ENCODE measurements around the gene SLC2A10.
A peak's percentile ranks its signal among the peaks of the same experiment; 100 is the strongest.

Gene SLC2A10

GRCh38 chr20:46709055-46709458 lies 392 bp upstream of the SLC2A10 start (continued):
- TF ChIP-seq BCL6B (tag by site-specific recombination; IDR thresholded peaks at IDR 0.05) = no peak
- no peak for TF ChIP-seq ZNF211 (tag by site-specific recombination; IDR thresholded peaks at IDR 0.05; ENCODE audit: low read depth)
- TF ChIP-seq ZNF19 (tag by site-specific recombination; IDR thresholded peaks at IDR 0.05; ENCODE audit: low read depth) = no peak
- TF ChIP-seq ZNF221 (tag by site-specific recombination; IDR thresholded peaks at IDR 0.05; ENCODE audit: borderline replicate concordance) = no peak
- no peak for TF ChIP-seq KLF16 (tag by site-specific recombination; IDR thresholded peaks at IDR 0.05)
- no peak for TF ChIP-seq ZNF157 (tag by site-specific recombination; IDR thresholded peaks at IDR 0.05)

DNA sequence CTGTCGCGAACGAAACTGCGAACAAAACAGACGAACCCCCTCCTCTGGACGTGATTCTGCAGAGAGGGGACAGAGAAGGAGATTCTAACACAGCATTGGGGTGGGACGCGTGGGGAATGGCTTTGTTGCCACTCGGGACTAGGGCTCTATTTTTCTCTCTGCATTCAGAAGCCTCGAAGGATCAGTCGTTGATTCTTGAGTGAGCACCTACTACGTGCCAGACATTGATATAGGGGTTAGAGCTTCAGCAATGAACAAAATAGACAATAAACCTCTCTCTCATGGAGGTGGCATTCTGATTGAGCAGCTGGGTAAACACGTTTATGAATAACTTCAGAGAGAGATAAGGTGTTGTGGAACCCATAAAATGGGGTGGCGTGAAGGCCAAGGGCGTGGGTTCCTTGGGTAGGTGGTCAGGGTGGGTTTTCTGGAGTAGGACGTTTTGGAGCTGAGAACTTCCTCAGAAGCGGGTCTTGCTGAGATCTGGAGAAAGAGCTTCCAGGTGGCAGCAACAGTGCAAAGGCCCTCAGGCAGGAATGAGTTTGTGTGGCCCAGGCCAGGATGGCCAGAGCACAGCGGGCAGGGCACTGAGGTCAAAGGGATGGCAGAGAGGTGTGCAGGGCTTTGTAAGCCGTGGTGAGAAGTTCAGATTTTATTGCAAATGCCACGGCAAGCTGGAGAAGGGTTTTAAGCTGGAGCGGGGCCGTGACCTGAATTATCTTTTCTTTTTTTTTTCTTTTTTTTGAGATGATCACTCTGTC lies 884 bp downstream of the SLC2A10 start:
- Histone ChIP-seq H3K36me3 (ENCODE audit: control insufficient read depth in 2 of 2, insufficient read depth in 1 of 2, low read length in 2 of 2) (no peaks in the 10 kb centered on the region), H3K4me3 (ENCODE audit: low read depth, low read length) (peak overlapping the region; percentile 52), H3K27ac (ENCODE audit: extremely low read depth, low read depth, low read length) (peak overlapping the region; percentile 36; the same call in 1 of the 2 replicates), H3K4me1 (ENCODE audit: control insufficient read depth, insufficient read depth, low read length) (no peaks in the 10 kb centered on the region), H3K9me3 (ENCODE audit: control insufficient read depth, insufficient read depth, low read depth, low read length) (no peaks in the 10 kb centered on the region)
- ChIA-PET POLR2A (no interaction called here), CTCF (interaction anchor here (0.6 to 1.1 kb wide), 2 partner anchors 8 to 14 kb away, joined by 4 to 7 read pairs; no protein-coding TSS in a partner anchor)
- TF ChIP-seq ZNF664 (tag by site-specific recombination; IDR thresholded peaks at IDR 0.05) = peak; percentile 62; the same call in 1 of the 2 replicates
- TF ChIP-seq ZNF596 (tag by site-specific recombination; IDR thresholded peaks at IDR 0.05) = no peak
- peak; percentile 48 for TF ChIP-seq ZNF623 (tag by site-specific recombination; IDR thresholded peaks at IDR 0.05)
- no peak for TF ChIP-seq ZNF341 (tag by site-specific recombination; IDR thresholded peaks at IDR 0.05; ENCODE audit: low read depth)

- H3K4me3 ChIP-seq (ENCODE audit: low read depth, low read length) = no peak overlapping the region
- no peaks in the 10 kb centered on the region for H3K9me3 ChIP-seq (ENCODE audit: control insufficient read depth, insufficient read depth, low read depth, low read length)
- H3K4me1 ChIP-seq (ENCODE audit: control insufficient read depth, insufficient read depth, low read length) = no peaks in the 10 kb centered on the region
- POLR2A ChIA-PET = no interaction called here
- CTCF ChIA-PET = no interaction called here
- no peak overlapping the region for H3K27ac ChIP-seq (ENCODE audit: extremely low read depth, low read depth, low read length)
- TF ChIP-seq ZNF76 (tag by site-specific recombination; IDR thresholded peaks at IDR 0.05; ENCODE audit: borderline replicate concordance, low read depth) (no peak), ZNF660 (tag by site-specific recombination; IDR thresholded peaks at IDR 0.05) (no peak), ZNF785 (tag by site-specific recombination; IDR thresholded peaks at IDR 0.05) (no peak), YY1 (tag by site-specific recombination; IDR thresholded peaks at IDR 0.05) (no peak), ZNF510 (tag by site-specific recombination; IDR thresholded peaks at IDR 0.05; ENCODE audit: insufficient replicate concordance) (no peak), ZIC2 (tag by site-specific recombination; IDR thresholded peaks at IDR 0.05) (no peak), ZNF791 (tag by site-specific recombination; IDR thresholded peaks at IDR 0.05) (no peak), ZNF175 (tag by site-specific recombination; IDR thresholded peaks at IDR 0.05) (no peak), KLF1 (tag by site-specific recombination; IDR thresholded peaks at IDR 0.05) (no peak), EGR2 (tag by site-specific recombination; IDR thresholded peaks at IDR 0.05; ENCODE audit: low read depth) (no peak)
- H3K36me3 ChIP-seq (ENCODE audit: control insufficient read depth in 2 of 2, insufficient read depth in 1 of 2, low read length in 2 of 2) = no peaks in the 10 kb centered on the region
Measured at GRCh38 chr20:46712056-46712636, 2.7 kb downstream of the SLC2A10 start.
